ENCODE data around the gene CUTA.
A peak's percentile ranks its signal among the peaks of the same experiment; 100 is the strongest.

Gene CUTA, protein sequence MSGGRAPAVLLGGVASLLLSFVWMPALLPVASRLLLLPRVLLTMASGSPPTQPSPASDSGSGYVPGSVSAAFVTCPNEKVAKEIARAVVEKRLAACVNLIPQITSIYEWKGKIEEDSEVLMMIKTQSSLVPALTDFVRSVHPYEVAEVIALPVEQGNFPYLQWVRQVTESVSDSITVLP

DNA sequence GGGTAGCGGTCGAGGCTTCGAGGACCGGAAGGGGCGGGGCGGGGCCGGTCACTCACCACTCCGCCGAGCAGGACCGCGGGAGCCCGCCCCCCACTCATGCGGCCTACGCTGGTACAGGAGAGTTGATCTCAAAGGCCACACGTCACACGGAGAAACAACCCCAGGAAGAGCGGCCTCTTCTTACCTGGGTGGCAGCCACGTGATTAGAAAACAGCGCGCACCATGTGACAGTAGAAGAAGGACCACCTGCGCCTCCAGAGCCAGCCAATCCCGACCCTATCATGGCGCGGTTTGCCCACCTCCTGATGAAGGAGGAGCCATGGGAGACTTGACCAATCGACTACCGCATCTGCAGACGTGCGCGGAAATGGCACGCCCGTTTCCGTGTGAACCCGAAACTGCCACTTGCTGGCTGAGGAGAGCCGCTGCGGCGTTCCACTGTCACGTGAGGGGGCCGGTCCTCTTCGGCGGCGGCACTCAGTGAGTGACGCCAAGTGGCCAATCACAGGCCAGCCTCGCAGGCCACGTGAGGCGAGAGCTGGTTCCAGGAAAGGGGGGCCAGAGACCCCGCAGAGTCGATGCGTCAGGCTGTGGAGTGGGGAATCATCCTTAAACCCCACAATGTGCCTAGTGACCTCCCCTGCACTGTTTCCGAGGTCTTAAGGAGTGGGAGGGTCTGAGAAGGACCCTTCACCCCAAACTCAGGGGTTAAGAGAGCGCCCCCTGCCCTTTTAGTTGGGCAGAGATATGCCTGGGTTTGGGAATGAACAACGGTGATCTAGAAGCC lies at the start of gene CUTA:
TSS of gene CUTA (minus strand) at position 205 of the 787 bp plus-strand sequence. CDS start at position 98, 107 bp downstream.
- DNase-seq (ENCODE audit: low read depth in 4 of 4, low spot score in 1 of 4) = peak; percentile 83 to 98 (median 96)

DNA sequence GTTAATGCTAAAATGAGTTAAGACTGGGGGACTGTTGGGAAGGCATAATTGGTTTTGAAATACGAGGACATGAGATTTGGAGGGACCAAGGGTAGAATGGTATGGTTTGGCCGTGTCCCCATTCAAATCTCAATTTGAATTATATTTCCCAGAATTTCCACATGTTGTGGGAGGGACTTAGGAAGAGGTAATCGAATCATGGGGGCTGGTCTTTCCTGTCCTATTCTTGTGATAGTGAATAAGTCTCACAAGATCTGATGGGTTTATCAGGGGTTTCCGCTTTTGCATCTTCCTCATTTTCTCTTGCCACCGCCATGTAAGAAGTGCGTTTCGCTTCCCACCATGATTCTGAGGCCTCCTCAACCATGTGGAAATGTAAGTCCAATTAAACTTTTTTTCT lies 49.2 kb upstream of the CUTA start:
- no peak for DNase-seq (ENCODE audit: low read depth in 4 of 4, low spot score in 1 of 4)

DNA sequence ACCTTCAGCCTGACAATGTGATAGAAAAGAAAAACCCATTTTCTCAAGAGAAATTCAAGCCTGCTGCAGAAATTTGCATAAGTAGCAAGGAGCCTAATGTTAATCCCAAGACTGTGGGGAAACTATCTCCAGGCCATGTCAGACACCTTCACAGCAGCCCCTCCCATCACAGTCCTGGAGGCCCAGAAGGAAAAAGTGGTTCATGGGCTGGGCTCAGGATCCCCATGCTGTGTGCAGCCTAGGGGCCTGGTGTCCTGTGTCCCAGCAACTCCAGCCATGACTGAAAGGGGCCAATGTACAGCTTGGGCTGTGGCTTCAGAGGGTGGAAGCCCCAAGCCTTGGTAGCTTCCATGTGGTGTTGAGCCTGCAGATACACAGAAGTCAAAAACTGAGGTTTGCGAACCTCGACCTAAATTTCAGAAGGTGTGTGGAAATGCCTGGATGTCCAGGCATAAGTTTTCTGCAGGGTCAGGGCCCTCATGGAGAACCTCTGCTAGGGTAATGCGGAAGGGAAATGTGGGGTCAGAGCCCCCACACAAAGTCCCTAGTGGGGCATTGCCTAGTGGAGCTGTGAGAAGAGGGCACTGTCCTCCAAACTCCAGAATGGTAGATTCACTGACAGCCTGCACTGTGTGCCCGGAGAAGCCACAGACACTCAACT lies 48.3 kb upstream of the CUTA start:
- no peak for DNase-seq (ENCODE audit: low read depth in 4 of 4, low spot score in 1 of 4)

GRCh38 chr6:33459226-33459625 lies 41.3 kb upstream of the CUTA start:
- DNase-seq (ENCODE audit: low read depth in 4 of 4, low spot score in 1 of 4) = no peak

GRCh38 chr6:33458676-33459075 lies 40.8 kb upstream of the CUTA start:
- DNase-seq (ENCODE audit: low read depth in 4 of 4, low spot score in 1 of 4) = no peak

DNA sequence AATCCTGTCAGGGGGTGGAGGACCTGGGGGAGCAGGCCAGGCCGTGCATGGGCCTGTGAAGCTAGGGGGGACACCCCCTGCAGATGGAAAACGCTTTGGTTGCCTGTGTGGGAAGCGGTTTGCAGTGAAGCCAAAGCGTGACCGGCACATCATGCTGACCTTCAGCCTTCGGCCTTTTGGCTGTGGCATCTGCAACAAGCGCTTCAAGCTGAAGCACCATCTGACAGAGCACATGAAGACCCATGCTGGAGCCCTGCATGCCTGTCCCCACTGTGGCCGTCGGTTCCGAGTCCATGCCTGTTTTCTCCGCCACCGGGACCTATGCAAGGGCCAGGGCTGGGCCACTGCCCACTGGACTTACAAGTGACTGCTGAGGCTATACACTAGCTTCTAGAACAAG lies 38.2 kb upstream of the CUTA start:
- DNase-seq (ENCODE audit: low read depth in 4 of 4, low spot score in 1 of 4) = no peak

- no peak for DNase-seq (ENCODE audit: low read depth in 4 of 4, low spot score in 1 of 4)
These were observed 37.1 kb upstream of the CUTA start for GRCh38 chr6:33455051-33455450.

- peak; percentile 80 to 95 (median 85) for DNase-seq (ENCODE audit: low read depth in 4 of 4, low spot score in 1 of 4)
These were observed 36.4 kb upstream of the CUTA start, which contains the start of gene ZBTB9 for GRCh38 chr6:33454009-33454946. ZBTB9 (plus strand) TSS chr6:33454576; CDS start chr6:33455101, 525 bp downstream.

GRCh38 chr6:33453393-33454008 lies 35.6 kb upstream of the CUTA start:
- DNase-seq (ENCODE audit: low read depth in 4 of 4, low spot score in 1 of 4) = no peak

- no peak for DNase-seq (ENCODE audit: low read depth in 4 of 4, low spot score in 1 of 4)
These were observed 34.6 kb upstream of the CUTA start for GRCh38 chr6:33452496-33452895.

DNA sequence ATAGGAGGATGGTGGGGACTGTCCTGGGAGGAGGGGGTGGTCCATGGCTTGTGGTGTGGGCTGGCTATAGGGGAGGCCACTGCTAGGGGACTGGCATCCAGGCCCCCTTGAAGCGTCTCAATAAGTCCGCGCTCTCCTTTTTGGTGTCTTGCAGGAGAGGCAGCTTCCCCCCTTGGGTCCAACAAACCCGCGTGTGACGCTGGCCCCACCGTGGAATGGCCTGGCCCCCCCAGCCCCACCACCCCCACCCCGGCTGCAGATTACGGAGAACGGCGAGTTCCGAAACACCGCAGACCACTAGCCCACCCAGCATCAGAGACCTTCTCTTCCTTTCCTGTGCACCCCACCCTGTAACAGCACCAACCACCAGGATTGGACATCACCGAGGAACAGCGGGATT lies 33.7 kb upstream of the CUTA start:
- no peak for DNase-seq (ENCODE audit: low read depth in 4 of 4, low spot score in 1 of 4)

- DNase-seq (ENCODE audit: low read depth in 4 of 4, low spot score in 1 of 4) = no peak
These were observed 32.5 kb upstream of the CUTA start for GRCh38 chr6:33450434-33450833.

DNA sequence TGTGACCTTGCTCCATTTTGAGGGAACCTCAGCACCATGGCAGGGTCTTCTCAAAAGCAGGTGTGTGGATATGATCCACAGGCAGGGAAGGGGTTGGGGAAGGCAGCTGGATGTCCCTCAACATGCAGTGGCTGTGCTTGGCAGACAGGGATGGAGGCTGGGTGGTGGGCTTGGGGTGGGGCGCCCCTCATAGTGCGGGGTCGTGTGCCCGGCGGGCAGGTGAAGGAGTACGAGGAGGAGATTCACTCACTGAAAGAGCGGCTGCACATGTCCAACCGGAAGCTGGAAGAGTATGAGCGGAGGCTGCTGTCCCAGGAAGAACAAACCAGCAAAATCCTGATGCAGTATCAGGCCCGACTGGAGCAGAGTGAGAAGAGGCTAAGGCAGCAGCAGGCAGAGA lies 28.4 kb upstream of the CUTA start:
- no peak for DNase-seq (ENCODE audit: low read depth in 4 of 4, low spot score in 1 of 4)

- no peak for DNase-seq (ENCODE audit: low read depth in 4 of 4, low spot score in 1 of 4)
These were observed 27.3 kb upstream of the CUTA start for GRCh38 chr6:33445119-33445603.

- DNase-seq (ENCODE audit: low read depth in 4 of 4, low spot score in 1 of 4) = no peak
These were observed 26.0 kb upstream of the CUTA start for GRCh38 chr6:33443619-33444504.

GRCh38 chr6:33443025-33443424 lies 25.1 kb upstream of the CUTA start:
- no peak for DNase-seq (ENCODE audit: low read depth in 4 of 4, low spot score in 1 of 4)

GRCh38 chr6:33442283-33442682 lies 24.4 kb upstream of the CUTA start:
- DNase-seq (ENCODE audit: low read depth in 4 of 4, low spot score in 1 of 4) = no peak

- no peak for DNase-seq (ENCODE audit: low read depth in 4 of 4, low spot score in 1 of 4)
These were observed 23.6 kb upstream of the CUTA start for GRCh38 chr6:33441457-33441856.

- DNase-seq (ENCODE audit: low read depth in 4 of 4, low spot score in 1 of 4) = no peak
These were observed 22.9 kb upstream of the CUTA start for GRCh38 chr6:33440649-33441309.
